ENCODE results near the gene RFX2. TPM values are rescaled to one million over a fixed set of nuclear protein-coding genes. Genes with fewer than 3 reads are reported as not detected.

The RFX2 gene
- total RNA-seq, 6 experiments from 2014 or later = 6.3 to 9.5 (median 6.9) TPM

DNA sequence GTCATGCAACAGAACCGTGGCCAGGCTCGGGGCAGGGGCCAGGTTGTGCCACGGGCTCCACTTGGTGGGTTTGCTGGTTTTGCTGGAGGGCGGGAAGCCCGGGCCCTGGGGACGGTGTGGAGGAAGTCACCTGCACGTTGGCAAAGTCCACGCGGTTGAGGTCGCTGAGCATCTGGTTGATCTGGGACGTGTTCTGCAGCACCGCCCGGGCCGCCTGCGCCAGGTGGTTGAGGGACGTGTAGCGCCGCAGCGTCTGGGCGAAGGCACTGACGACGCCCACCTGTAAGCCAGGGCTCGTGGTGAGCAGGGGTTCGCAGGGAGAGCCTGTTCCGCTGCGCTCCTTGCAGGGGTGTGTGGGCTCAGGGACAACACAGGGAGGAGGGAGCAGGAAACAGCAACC lies 107.7 kb downstream of the RFX2 start:
- H3K9me3 Mint-ChIP-seq = no peaks in the 10 kb centered on the region
- peaks cover 20% of the 10 kb centered on the region for H3K36me3 Mint-ChIP-seq (ENCODE audit: low read depth)
- H3K4me3 Mint-ChIP-seq = no peak overlapping the region
- no peak for DNase-seq
- H3K4me1 Mint-ChIP-seq (ENCODE audit: low read depth) = no peaks in the 10 kb centered on the region
- no peak overlapping the region for H3K27ac Mint-ChIP-seq
- no peak for TF ChIP-seq CTCF (IDR thresholded peaks at IDR 0.05)
- peaks cover 2% of the 10 kb centered on the region; the same call in 1 of the 2 replicates for H3K27me3 Mint-ChIP-seq (ENCODE audit: insufficient read depth)

DNA sequence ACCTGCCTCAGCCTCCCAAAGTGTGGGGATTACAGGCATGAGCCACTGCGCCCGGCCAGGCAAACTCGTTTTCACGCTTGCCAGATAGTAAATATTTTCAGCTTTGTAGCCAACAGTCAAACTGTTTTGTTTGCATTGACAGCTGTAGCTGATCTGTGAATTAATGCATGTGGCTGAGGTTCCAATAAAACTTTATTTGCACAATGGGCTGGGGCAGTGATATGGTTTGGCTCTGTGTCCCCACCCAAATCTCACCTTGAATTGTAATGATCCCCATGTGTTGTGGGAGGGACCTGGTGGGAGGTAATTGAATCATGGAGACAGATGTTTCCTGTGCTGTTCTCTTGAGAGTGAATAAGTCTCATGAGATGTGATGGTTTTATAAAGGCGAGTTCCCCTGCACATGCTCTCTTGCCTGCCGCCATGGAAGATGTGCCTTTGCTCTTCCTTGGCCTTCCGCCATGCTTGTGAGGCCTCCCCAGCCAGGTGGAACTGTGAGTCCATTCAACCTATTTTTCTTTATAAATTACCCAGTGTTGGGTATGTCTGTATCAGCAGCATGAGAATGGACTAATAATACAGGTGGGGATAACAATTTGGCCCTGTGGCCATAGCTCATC lies 110.0 kb downstream of the RFX2 start:
- no peak overlapping the region for H3K4me3 Mint-ChIP-seq
- H3K27ac Mint-ChIP-seq = no peak overlapping the region
- no peak for DNase-seq
- no peaks in the 10 kb centered on the region; the same call in 1 of the 2 replicates for H3K27me3 Mint-ChIP-seq (ENCODE audit: insufficient read depth)
- no peaks in the 10 kb centered on the region for H3K9me3 Mint-ChIP-seq
- TF ChIP-seq CTCF (IDR thresholded peaks at IDR 0.05) = no peak
- no peaks in the 10 kb centered on the region for H3K4me1 Mint-ChIP-seq (ENCODE audit: low read depth)
- peaks cover 20% of the 10 kb centered on the region for H3K36me3 Mint-ChIP-seq (ENCODE audit: low read depth)

GRCh38 chr19:5999693-6000092 lies 110.6 kb downstream of the RFX2 start:
- peaks cover 20% of the 10 kb centered on the region for H3K36me3 Mint-ChIP-seq (ENCODE audit: low read depth)
- no peak overlapping the region for H3K27ac Mint-ChIP-seq
- TF ChIP-seq CTCF (IDR thresholded peaks at IDR 0.05) = no peak
- peaks cover 2% of the 10 kb centered on the region for H3K27me3 Mint-ChIP-seq (ENCODE audit: insufficient read depth)
- H3K9me3 Mint-ChIP-seq = no peaks in the 10 kb centered on the region
- no peaks in the 10 kb centered on the region for H3K4me1 Mint-ChIP-seq (ENCODE audit: low read depth)
- H3K4me3 Mint-ChIP-seq = no peak overlapping the region
- no peak for DNase-seq

GRCh38 chr19:5997371-5997770 lies 112.9 kb downstream of the RFX2 start:
- Mint-ChIP-seq H3K4me3 (no peak overlapping the region), H3K9me3 (no peaks in the 10 kb centered on the region)
- DNase-seq = no peak

GRCh38 chr19:5996623-5997320 lies 113.5 kb downstream of the RFX2 start:
- Mint-ChIP-seq H3K4me1 (ENCODE audit: low read depth) (peaks cover 10% of the 10 kb centered on the region), H3K36me3 (ENCODE audit: low read depth) (peaks cover 20% of the 10 kb centered on the region), H3K9me3 (no peaks in the 10 kb centered on the region), H3K27me3 (ENCODE audit: insufficient read depth) (peaks cover 2% of the 10 kb centered on the region), H3K27ac (no peak overlapping the region), H3K4me3 (no peak overlapping the region)
- no peak for DNase-seq
- TF ChIP-seq CTCF (IDR thresholded peaks at IDR 0.05) = no peak

More at GRCh38 chr19:5997371-5997770, 112.9 kb downstream of the RFX2 start:
- TF ChIP-seq CTCF (IDR thresholded peaks at IDR 0.05) = peak; percentile 60
- Mint-ChIP-seq H3K4me1 (ENCODE audit: low read depth) (peaks cover 10% of the 10 kb centered on the region), H3K36me3 (ENCODE audit: low read depth) (peaks cover 20% of the 10 kb centered on the region), H3K27me3 (ENCODE audit: insufficient read depth) (peaks cover 2% of the 10 kb centered on the region), H3K27ac (no peak overlapping the region)

Data from HFFc6 (cell line).